ENCODE measurements around the gene PSMA6.
"Not testable (repeated sequence)": the region's sequence is repeated elsewhere in the genome, so short reads cannot be mapped to it uniquely, and the experiment has no call there.

The PSMA6 gene

DNA sequence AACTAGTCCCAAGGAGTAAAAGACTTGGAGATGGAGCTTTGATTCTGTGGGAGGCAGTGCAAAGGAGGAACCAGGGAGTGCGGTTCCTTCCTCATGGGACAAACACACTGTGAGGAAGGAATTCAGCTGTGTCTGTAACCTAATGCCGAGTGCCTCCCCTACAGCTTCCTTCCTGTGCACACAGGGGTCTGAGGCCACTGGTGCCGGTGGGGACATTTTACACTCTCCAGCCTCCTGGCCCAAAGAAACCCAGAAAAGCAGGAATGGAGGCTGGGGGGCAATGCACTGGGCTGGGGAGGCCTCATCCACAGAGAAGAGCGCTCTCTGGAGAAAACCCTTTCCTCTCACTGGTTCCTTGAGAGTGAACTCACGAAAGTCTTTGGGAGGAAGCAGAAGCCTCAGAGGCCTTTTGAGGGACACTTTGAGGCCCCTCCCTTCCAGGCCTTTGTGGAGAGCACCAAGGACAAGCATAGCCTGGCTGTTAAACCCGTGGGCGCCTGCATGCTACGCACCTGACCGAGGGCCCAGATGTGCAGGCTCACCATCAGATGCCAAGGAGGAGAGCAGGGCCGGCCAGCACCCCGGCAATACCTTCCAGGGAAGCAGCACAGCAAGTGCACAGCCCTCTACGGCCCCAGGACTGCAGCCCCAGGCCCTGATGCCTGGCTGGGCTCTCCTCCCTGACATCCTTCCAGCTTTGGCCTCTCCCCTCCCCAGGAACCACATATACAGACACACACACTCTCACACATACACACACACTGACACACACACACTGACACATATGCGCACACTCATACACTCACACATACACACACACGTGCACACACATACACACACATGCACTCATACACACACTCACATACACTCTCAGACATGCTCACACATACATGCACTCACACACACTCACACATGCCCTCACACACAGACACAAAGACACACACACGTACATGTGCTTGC is 60.4 kb downstream of the PSMA6 start:
- Histone ChIP-seq H3K36me3 (ENCODE audit: insufficient read depth, low read length) (no peaks in the 10 kb centered on the region), H3K4me1 (ENCODE audit: insufficient read depth, low read length) (peaks cover 9% of the 10 kb centered on the region), H3K9ac (ENCODE audit: low read depth, low read length) (no peak overlapping the region), H3K9me3 (ENCODE audit: control insufficient read depth, insufficient read depth, low read length) (no peaks in the 10 kb centered on the region)

DNA sequence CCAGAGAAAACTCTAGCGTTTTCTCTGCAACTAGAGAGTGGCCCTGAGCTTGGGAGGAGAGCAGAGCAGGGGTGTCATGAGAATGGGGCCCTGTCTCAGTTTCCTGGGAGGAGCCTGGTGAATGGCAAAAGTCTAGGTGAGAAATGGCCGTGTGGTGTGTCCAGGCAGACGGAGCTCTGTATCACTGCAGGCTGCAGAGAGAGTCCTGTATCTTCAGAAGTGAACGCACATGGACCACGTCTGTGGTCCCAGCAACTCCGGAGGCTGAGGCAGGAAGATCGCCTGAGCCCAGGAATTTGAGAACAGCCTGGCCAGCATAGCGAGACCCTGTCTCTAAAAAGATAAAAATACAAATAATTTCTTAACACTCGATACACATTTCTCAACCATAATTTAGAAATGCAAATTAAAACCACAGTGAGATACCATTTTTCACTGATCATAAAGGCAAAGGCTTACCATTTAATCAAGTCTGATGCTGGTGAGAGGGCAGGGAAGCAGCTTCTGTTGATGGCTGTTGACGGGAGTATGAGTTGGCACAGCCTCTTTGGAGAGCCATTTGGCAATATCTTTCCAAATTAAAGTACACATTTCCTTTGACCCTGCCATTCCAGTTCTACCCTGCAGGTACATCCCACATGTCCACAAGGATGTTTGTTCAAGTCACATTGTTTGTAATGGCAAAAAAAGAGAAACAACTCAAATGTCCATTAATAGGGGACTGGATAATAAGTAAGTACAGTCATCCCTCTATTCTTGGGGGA is 61.4 kb downstream of the PSMA6 start:
- H3K4me1 ChIP-seq (ENCODE audit: insufficient read depth, low read length), result peaks cover 8% of the 10 kb centered on the region
- H3K9ac ChIP-seq (ENCODE audit: low read depth, low read length), result no peak overlapping the region
- H3K9me3 ChIP-seq (ENCODE audit: control insufficient read depth, insufficient read depth, low read length), result no peaks in the 10 kb centered on the region
- H3K36me3 ChIP-seq (ENCODE audit: insufficient read depth, low read length), result no peaks in the 10 kb centered on the region

DNA sequence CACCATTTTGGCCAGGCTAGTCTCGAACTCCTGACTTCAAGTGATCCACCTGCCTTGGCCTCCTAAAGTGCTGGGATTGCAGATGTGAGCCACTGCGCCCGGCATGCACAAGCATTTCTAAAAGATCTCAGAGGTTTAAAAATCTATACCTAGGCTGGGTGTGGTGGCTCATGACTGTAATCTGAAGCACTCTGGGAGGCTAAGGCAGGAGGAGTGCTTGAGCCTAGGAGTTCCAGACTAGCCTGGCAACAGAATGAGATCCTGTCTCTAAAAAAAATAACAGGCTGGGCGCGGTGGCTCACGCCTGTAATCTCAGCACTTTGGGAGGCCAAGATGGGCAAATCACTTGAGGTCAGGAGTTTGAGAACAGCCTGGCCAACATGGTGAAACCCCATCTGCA is 63.1 kb downstream of the PSMA6 start:
- H3K4me1 ChIP-seq (ENCODE audit: insufficient read depth, low read length); H3K9ac ChIP-seq (ENCODE audit: low read depth, low read length); H3K9me3 ChIP-seq (ENCODE audit: control insufficient read depth, insufficient read depth, low read length); H3K36me3 ChIP-seq (ENCODE audit: insufficient read depth, low read length): not testable (repeated sequence)

DNA sequence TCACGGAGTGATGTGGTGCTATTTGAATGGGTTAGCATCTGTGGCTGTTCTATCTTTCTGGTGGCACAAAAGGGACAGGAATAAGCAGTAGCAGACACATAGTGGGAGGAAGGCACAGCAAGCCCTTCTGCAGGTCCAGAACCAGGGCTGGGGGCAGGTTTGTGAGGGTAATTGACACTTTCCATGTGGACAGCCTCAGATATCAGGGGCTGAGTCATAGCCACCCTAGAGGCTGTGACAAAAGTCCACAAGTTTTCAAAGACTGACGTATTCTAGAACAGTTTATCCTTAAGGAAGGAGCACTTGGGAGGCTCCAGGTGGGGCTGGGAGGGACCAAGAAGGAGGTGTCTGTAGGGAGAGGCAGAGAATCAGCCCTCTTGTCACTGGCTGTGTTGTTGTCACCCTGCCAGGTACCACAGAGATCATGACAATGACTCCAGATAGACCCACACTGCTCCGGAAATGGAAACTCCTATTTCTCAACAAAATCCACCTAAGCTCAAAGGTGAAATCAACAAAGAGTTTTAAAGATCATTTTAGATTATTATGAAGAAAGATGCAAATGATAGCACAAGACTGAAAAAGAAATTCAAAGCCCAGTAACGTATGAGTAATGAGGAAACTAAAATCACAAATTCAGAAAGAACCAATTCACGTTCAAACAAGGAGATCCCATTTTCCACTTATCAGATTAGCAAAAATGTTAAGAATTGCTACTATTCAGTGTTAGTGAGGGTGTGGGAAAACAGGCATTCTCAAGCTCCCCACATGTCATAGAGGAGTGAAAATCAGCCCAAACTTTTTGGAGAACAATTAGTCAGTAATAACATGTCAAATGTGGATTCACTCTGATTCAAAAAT is 64.0 kb downstream of the PSMA6 start:
- H3K9ac ChIP-seq (ENCODE audit: low read depth, low read length), result no peak overlapping the region
- peaks cover 4% of the 10 kb centered on the region; the same call in 1 of the 2 replicates for H3K4me1 ChIP-seq (ENCODE audit: insufficient read depth, low read length)
- no peaks in the 10 kb centered on the region for H3K9me3 ChIP-seq (ENCODE audit: control insufficient read depth, insufficient read depth, low read length)
- no peaks in the 10 kb centered on the region for H3K36me3 ChIP-seq (ENCODE audit: insufficient read depth, low read length)

DNA sequence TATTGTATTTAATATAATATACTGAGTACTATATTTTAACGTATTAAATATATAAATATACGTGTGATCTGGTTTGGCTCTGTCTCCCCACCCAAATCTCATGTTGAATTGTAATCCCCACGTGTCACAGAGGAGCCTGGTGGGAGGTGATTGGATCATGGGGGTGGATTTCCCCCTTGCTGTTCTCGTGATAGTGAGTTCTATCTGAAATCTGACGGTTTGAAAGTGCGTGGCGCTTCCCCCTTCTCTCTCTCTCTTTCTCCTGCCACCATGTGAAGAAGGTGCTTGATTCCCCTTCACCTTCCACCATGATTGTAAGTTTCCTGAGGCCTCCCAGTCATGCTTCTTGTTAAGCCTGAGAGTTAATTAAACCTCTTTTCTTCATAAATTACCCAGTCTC is 67.5 kb downstream of the PSMA6 start:
- H3K36me3 ChIP-seq (ENCODE audit: insufficient read depth, low read length); H3K9ac ChIP-seq (ENCODE audit: low read depth, low read length); H3K9me3 ChIP-seq (ENCODE audit: control insufficient read depth, insufficient read depth, low read length); H3K4me1 ChIP-seq (ENCODE audit: insufficient read depth, low read length): not testable (repeated sequence)

DNA sequence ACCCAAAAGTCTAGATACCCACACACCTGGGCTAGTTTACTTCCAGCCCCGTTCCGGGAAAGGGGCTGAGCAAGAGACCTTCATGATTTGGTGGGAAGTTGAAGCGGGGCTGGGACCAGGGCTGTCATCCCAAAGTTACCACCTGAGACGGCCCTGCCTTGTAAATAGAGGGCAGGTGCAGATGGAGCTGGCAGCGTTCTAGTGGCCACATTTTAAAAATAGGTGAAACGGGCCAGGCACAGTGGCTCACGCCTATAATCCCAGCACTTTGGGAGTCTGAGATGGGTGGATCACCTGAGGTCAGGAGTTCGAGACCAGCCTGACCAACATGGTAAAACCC is 68.9 kb downstream of the PSMA6 start:
- Histone ChIP-seq H3K9me3 (ENCODE audit: control insufficient read depth, insufficient read depth, low read length) (no peaks in the 10 kb centered on the region), H3K9ac (ENCODE audit: low read depth, low read length) (no peak overlapping the region), H3K4me1 (ENCODE audit: insufficient read depth, low read length) (peaks cover 10% of the 10 kb centered on the region; the same call in 1 of the 2 replicates), H3K36me3 (ENCODE audit: insufficient read depth, low read length) (no peaks in the 10 kb centered on the region)

DNA sequence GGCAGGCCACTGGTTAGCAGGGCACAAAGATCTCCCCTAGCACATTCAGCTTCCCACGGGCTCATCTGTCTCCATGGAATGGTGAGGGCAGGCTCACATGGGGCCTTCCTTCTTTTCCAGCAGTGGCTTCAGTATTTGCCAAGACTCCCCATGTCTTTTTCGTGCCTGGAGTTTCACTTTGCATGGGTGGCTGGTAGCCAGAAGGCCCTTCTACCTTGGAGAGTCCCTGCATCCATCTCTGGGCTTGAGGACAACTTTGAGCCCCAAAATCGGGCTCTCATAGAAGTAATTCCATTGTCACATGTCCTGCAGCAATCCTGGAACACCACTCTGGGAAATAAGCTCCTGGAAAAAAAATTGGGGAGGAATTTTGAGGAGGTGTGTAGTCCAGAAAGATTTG is 70.3 kb downstream of the PSMA6 start:
- Histone ChIP-seq H3K36me3 (ENCODE audit: insufficient read depth, low read length) (no peaks in the 10 kb centered on the region), H3K9me3 (ENCODE audit: control insufficient read depth, insufficient read depth, low read length) (no peaks in the 10 kb centered on the region), H3K4me1 (ENCODE audit: insufficient read depth, low read length) (peaks cover 17% of the 10 kb centered on the region; the same call in 1 of the 2 replicates), H3K9ac (ENCODE audit: low read depth, low read length) (no peak overlapping the region)

DNA sequence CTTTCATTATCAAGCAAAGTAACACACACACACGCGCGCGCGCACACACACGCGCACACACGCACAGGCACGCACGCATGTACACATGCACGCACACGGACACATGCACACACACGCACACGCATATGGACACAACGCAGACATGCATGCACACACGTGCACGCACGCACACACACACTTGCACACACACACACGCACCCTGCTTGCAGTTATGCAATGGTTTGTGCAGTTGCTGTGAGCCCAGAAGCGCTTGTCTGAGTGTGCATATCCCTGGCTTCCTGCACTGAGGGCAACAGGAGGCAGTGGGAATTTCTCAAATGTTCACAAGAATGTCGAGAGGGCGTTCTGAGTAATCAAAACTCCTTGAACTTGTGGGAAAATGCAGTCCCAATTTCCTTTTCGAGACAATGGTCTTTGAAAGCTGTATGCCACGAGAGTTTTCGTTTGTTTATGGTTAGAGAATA is 70.8 kb downstream of the PSMA6 start:
- H3K4me1 ChIP-seq (ENCODE audit: insufficient read depth, low read length), result peaks cover 22% of the 10 kb centered on the region; the same call in 1 of the 2 replicates
- H3K9ac ChIP-seq (ENCODE audit: low read depth, low read length), result no peak overlapping the region
- no peaks in the 10 kb centered on the region for H3K9me3 ChIP-seq (ENCODE audit: control insufficient read depth, insufficient read depth, low read length)
- no peaks in the 10 kb centered on the region for H3K36me3 ChIP-seq (ENCODE audit: insufficient read depth, low read length)

DNA sequence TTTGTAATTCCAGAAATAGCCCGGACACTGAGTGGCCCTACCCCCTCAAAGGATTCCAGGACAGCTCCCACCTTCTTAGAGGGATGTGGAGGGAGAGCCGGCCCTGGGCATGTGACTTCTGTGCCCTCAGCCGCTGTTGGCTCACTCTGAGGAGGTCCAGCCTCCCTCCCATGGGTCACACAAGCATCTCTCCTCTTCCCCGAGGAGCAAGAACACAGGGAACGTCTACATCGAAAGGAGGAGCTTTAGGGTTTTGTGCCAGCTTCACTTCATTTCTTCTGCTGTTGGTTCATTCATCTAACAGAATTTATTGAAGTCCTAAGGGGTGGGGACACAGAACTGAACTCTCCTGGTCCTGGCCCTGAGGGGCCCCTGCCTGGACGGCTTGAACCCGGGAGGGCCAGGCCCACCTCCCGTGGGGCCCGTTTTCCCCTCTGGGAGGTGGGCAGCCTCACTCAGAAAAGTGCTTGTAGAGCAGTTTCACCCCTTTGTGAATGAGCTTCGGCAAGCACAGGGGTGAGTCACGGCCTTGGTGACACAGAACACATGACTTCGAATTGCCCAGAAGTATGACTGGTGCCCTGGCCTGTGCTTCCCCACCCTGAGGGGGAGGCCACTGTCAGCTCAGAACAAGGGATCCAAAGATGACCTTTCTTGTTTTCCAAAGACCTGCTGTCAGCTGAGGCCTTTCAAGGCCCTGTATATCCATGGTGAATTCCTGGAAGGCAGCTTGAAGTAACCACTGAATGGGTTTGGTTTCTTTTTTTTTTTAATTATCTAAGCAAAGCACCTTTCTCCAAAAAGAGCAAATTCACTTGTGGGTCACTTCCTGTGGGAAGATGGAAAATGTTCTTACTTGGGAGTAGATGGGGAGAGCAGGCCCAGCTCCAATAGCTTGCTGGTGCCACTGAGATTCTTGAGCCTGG is 73.2 kb downstream of the PSMA6 start:
- peaks cover 30% of the 10 kb centered on the region; the same call in 1 of the 2 replicates for H3K4me1 ChIP-seq (ENCODE audit: insufficient read depth, low read length)
- H3K9ac ChIP-seq (ENCODE audit: low read depth, low read length), result no peak overlapping the region
- no peaks in the 10 kb centered on the region for H3K36me3 ChIP-seq (ENCODE audit: insufficient read depth, low read length)
- H3K9me3 ChIP-seq (ENCODE audit: control insufficient read depth, insufficient read depth, low read length), result no peaks in the 10 kb centered on the region

DNA sequence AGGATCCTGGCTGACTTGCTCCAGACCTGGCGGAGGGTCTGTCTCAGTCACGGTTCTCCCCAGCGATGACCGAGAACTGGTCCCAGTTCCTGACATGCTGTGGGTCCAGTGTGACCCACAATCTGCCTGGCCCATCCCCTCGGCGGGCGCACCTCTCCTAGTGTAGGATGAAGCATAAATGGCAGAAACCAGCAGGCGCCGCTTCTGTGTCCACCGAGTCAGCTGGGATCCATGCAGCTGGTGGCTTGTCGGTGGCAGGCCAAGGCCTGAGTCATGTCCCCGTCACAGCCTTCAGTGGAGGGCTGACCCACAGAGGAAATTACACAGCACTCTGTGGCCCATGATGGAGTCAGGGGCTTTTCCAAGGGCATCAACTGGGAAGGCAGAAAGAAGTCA is 73.9 kb downstream of the PSMA6 start:
- peaks cover 30% of the 10 kb centered on the region; the same call in 1 of the 2 replicates for H3K4me1 ChIP-seq (ENCODE audit: insufficient read depth, low read length)
- no peak overlapping the region for H3K9ac ChIP-seq (ENCODE audit: low read depth, low read length)
- no peaks in the 10 kb centered on the region for H3K36me3 ChIP-seq (ENCODE audit: insufficient read depth, low read length)

DNA sequence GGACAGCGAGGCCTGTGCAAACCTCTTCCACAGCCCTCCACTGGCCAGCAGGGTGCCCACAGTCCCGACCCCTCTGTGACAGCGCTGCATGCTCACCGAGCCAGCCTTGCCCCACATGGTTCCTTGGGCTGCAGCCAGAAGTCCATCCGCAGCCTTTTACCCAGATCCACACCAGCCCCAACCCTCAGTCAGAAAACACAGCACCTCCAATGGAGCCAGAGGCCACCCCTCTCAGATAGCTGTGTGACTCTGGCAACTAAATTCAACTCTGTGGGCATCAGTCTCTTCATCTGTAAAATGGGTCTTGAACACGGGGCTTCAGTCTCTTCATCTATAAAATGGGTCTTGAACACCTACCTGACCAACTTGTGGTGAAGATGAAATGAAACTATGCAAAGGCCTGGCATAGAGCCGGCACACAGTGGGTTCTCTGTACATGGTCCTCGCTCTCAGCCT is 74.4 kb downstream of the PSMA6 start:
- Histone ChIP-seq H3K36me3 (ENCODE audit: insufficient read depth, low read length) (no peaks in the 10 kb centered on the region), H3K4me1 (ENCODE audit: insufficient read depth, low read length) (peaks cover 30% of the 10 kb centered on the region; the same call in 1 of the 2 replicates), H3K9me3 (ENCODE audit: control insufficient read depth, insufficient read depth, low read length) (no peaks in the 10 kb centered on the region), H3K9ac (ENCODE audit: low read depth, low read length) (no peak overlapping the region)

More for the DNA sequence above, 73.9 kb downstream of the PSMA6 start:
- no peaks in the 10 kb centered on the region for H3K9me3 ChIP-seq (ENCODE audit: control insufficient read depth, insufficient read depth, low read length)

DNA sequence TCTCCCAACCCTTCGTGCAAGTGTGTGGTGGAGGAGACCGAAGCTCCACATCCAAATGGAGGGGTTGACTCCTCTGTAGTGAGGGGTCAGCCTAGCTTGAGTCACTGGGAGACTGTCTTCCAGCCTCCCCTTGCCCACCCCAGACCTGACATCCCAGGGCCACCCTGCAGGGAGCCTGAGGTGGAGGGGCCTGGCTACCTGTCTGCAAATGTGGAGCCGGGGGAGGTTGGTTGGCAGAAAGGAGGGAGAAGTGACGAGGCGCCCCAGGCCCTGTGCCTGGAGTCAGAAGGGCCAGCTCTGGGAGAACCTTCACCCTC is 74.8 kb downstream of the PSMA6 start:
- no peak overlapping the region for H3K9ac ChIP-seq (ENCODE audit: low read depth, low read length)
- no peaks in the 10 kb centered on the region for H3K9me3 ChIP-seq (ENCODE audit: control insufficient read depth, insufficient read depth, low read length)
- no peaks in the 10 kb centered on the region for H3K36me3 ChIP-seq (ENCODE audit: insufficient read depth, low read length)
- H3K4me1 ChIP-seq (ENCODE audit: insufficient read depth, low read length), result peaks cover 30% of the 10 kb centered on the region; the same call in 1 of the 2 replicates

Data from ES-I3 (cell line).